Left ventricle myocardium inferior (tissue), 1 donor: Measurements from ENCODE around the gene WDR41. TPM values are rescaled to one million over a fixed set of nuclear protein-coding genes. Genes with fewer than 3 reads are reported as not detected.

Experiments
- DNase-seq: peaks from one replicate; pipeline ENCODE4 v3.0.0-alpha.2; 2020
- H3K27ac ChIP-seq: fragments of 200-600 bp; replicated peaks from 2 replicates; pipeline ENCODE4 v1.8.0; 2021
- H3K27me3 ChIP-seq: fragments of 200-600 bp; 2 replicates; pipeline ENCODE4 v1.8.0; 2021; ENCODE audit warnings: low read depth
- H3K36me3 ChIP-seq: fragments of 200-600 bp; 2 replicates; pipeline ENCODE4 v1.8.0; 2021
- H3K4me1 ChIP-seq: fragments of 200-600 bp; 2 replicates; pipeline ENCODE4 v1.8.0; 2021
- H3K4me3 ChIP-seq: fragments of 200-600 bp; 2 replicates; pipeline ENCODE4 v1.8.0; 2021; ENCODE audit warnings: mild to moderate bottlenecking, moderate library complexity
- H3K9me3 ChIP-seq: fragments of 200-600 bp; replicated peaks from 2 replicates; pipeline ENCODE4 v1.8.0; 2021
- intact Hi-C: fragments of 100-400 bp; cut with micrococcal nuclease; formaldehyde crosslinking; loops from one replicate; pipeline ENCODE4 v1.11.0; 2022
- total RNA-seq: library from RNA; stranded (reverse); fragmentation: NEBNext Ultra II Directional; extraction: Animal tissue kit (Norgen Biotek cat#: 25700); gene quantifications from one replicate; pipeline ENCODE4 v1.2.1, GENCODE V29; 2021
- TF ChIP-seq, protein P1 (sequence below): fragments of 200-600 bp; IDR thresholded peaks from 2 replicates; pipeline ENCODE4 v1.8.0; 2021; ENCODE audit warnings: antibody characterized with exemption, mild to moderate bottlenecking, borderline replicate concordance
- donor health status: DM: no; HTN: yes; CAD: no; lungs with severe emphysema.

The WDR41 gene
- total RNA-seq, 1 donor from 2014 or later = 28.5 TPM

DNA sequence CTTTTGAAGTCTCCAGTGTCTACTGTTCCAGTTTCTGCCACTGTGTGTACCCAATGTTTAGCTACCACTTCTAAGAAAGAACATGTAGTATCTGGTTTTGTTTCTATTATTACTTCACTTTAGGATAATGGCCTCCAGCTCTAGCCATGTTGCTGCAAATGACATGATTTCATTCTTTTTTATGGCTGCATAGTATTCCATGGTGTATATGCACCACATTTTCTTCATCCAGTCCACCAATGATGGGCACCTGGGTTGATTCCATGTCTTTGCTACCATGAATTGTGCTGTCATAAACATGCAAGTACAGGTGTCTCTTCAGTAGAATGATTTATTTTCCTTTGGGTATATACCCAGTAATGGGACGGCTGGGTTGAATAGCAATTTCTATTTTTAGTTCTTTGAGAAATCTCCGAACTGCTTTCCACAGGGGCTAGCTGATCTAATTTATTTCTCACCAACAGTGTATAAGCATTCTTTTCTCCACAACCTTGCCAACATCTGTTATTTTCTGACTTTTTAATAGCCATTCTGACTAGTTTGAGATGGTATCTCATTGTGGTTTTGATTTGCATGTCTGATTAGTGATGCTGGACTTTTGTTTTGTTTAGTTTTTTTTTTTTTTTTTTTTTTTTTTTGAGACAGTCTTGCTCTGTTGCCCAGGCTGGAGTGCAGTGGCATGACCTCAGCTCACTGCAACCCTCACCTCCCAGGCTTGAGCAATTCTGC is 68.9 kb downstream of the WDR41 start:
- Histone ChIP-seq H3K4me3 (no peak overlapping the region), H3K4me1 (peaks cover 5% of the 10 kb centered on the region), H3K36me3 (peaks cover 21% of the 10 kb centered on the region), H3K27ac (no peak overlapping the region), H3K9me3 (peaks cover 6% of the 10 kb centered on the region), H3K27me3 (no peaks in the 10 kb centered on the region)
- DNase-seq = no peak
- intact Hi-C loops = no loop called here
- TF ChIP-seq, protein P1, sequence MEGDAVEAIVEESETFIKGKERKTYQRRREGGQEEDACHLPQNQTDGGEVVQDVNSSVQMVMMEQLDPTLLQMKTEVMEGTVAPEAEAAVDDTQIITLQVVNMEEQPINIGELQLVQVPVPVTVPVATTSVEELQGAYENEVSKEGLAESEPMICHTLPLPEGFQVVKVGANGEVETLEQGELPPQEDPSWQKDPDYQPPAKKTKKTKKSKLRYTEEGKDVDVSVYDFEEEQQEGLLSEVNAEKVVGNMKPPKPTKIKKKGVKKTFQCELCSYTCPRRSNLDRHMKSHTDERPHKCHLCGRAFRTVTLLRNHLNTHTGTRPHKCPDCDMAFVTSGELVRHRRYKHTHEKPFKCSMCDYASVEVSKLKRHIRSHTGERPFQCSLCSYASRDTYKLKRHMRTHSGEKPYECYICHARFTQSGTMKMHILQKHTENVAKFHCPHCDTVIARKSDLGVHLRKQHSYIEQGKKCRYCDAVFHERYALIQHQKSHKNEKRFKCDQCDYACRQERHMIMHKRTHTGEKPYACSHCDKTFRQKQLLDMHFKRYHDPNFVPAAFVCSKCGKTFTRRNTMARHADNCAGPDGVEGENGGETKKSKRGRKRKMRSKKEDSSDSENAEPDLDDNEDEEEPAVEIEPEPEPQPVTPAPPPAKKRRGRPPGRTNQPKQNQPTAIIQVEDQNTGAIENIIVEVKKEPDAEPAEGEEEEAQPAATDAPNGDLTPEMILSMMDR = no peak

DNA sequence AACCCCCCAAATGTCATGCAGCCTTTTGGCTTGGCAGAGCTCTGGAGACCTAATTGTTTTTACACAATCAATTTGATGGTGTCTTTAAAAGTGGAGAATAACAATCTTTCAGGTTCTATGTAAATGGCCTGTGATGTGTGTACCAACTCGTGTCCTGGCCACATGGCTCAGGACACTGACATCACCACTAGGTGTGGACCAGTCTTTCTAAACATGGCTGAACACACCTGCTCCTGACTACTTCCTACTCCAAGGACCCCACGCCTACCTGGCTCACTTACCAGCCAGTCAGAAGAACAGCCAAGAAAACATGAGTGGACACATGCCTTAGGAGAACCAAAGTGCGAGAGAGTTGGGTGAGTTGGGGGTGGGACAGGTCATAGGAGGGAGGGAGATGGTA is 71.2 kb downstream of the WDR41 start:
- peaks cover 14% of the 10 kb centered on the region for H3K36me3 ChIP-seq
- H3K4me3 ChIP-seq = no peak overlapping the region
- TF ChIP-seq, protein P1 = no peak
- peaks cover 21% of the 10 kb centered on the region for H3K4me1 ChIP-seq
- intact Hi-C loops = no loop called here
- peaks cover 6% of the 10 kb centered on the region for H3K9me3 ChIP-seq
- H3K27ac ChIP-seq = no peak overlapping the region
- H3K27me3 ChIP-seq = no peaks in the 10 kb centered on the region
- no peak for DNase-seq

DNA sequence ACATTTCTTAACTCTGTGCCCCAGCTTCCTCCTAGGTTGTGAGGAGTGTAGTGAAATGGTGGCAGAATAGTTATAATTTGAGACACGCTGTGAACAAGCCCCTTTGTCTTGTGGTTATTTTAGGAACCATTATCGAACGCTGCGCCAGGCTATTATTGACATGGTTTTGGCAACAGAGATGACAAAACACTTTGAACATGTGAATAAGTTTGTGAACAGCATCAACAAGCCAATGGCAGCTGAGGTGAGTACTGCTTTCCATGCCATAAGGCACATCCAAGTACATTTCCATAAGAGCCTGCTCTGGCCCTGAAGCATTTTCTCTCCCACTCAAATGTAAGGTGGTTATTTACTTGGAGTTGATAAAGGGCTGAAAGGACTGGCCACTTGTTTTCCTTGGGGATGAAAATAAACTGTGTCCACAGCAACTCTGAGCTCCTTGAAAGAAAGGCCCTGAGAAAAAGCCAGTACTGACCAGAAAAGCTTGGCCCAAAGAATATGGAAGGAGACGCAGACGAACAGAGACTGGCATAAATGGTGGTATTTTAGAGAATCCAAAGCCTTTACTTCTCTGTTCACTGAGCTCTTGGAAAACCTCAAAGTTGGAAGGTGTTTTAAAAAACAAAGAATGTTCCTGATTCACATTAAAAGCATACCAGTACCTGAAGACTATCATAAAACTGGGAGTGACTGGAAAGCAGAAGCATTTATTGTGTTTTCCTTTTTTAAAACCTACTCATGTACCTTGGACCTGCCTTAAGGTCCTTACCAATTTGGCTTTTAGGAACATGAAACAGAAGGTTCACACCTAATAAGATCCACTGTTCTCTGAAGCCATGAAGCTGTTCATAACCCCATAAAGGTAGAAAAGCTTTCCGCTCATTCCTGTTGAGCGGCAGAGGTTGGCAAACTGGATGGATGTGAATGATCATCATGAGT is 72.2 kb downstream of the WDR41 start:
- H3K27ac ChIP-seq = no peak overlapping the region
- peaks cover 21% of the 10 kb centered on the region for H3K4me1 ChIP-seq
- intact Hi-C loops = no loop called here
- TF ChIP-seq, protein P1 = no peak
- H3K36me3 ChIP-seq = peaks cover 4% of the 10 kb centered on the region
- H3K9me3 ChIP-seq = peaks cover 6% of the 10 kb centered on the region
- H3K4me3 ChIP-seq = no peak overlapping the region
- H3K27me3 ChIP-seq = peaks cover 5% of the 10 kb centered on the region
- DNase-seq = no peak

DNA sequence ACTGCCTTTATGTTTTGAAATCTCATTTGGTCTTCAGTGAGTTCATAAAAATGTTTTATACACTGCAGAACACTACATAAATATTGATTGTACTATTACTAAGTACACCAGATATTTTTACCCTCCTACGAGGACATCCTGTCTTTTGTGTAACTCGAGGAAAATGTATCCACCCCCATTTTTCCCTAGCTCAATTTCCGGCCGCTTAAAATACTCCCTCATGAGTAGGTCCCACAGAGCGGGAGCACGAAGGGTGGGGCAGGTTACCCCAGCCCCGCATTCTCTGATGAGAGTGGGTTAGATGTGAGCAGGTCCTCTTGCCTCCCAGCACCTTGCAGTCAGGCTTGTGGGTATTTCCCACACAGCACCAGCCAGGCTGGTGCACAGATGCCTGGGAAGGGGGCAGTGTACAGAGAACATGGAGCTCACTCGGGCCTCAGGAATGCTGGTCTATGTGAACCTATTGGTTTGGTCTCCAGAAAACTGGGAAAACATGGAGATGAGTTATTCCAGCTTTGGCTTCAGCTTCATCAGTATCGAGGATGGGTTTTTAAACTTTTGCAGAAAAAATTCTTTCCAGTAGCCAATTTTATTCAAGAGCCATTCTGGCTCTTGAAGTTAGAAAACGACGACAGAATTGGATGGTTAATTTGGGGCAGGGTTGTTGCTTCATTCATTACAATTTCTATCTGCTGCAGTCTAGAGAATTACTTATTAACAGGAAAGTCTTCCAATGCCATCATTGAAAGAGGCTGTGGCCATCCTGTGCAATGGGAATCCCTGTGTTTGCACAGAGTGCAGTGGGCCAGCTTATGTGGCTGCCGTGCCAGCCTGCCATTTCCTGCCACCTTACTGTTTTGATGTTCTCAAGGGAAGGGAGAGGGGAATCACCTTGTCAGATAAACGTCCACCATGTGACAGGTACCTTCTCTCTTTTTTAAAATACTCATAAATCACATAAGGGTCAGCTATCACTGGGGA is 73.2 kb downstream of the WDR41 start:
- Histone ChIP-seq H3K4me1 (peaks cover 21% of the 10 kb centered on the region), H3K27me3 (peaks cover 5% of the 10 kb centered on the region), H3K4me3 (no peak overlapping the region), H3K27ac (no peak overlapping the region), H3K9me3 (peaks cover 6% of the 10 kb centered on the region), H3K36me3 (no peaks in the 10 kb centered on the region)
- TF ChIP-seq, protein P1 = no peak
- DNase-seq = no peak
- intact Hi-C loops = no loop called here

DNA sequence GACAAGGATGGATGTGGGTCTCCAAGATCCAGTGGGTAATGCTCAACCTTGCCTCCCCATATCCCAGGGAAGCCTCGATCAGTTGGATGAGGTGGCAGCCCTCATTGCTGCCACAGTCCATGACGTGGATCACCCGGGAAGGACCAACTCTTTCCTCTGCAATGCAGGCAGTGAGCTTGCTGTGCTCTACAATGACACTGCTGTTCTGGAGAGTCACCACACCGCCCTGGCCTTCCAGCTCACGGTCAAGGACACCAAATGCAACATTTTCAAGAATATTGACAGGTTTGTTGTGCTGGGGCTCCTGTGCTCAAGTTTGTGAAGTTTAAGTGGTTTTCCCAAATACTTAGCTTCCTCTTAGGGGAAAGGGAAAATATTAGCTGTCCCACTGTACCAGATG is 74.0 kb downstream of the WDR41 start:
- no peak overlapping the region for H3K27ac ChIP-seq
- H3K4me3 ChIP-seq = no peak overlapping the region
- TF ChIP-seq, protein P1 = no peak

More for the DNA sequence above, 74.0 kb downstream of the WDR41 start:
- peaks cover 5% of the 10 kb centered on the region for H3K9me3 ChIP-seq
- DNase-seq = no peak
- intact Hi-C loops = no loop called here
- H3K4me1 ChIP-seq = peaks cover 21% of the 10 kb centered on the region
- no peaks in the 10 kb centered on the region for H3K36me3 ChIP-seq
- H3K27me3 ChIP-seq = peaks cover 5% of the 10 kb centered on the region
